ENCODE data around the gene P4HA2. TPM values are rescaled to one million over a fixed set of nuclear protein-coding genes. Genes with fewer than 3 reads are reported as not detected.

P4HA2 gene
- total and polyA plus RNA-seq, 4 donors = 20.3 to 62.3 (median 37.2) TPM

DNA sequence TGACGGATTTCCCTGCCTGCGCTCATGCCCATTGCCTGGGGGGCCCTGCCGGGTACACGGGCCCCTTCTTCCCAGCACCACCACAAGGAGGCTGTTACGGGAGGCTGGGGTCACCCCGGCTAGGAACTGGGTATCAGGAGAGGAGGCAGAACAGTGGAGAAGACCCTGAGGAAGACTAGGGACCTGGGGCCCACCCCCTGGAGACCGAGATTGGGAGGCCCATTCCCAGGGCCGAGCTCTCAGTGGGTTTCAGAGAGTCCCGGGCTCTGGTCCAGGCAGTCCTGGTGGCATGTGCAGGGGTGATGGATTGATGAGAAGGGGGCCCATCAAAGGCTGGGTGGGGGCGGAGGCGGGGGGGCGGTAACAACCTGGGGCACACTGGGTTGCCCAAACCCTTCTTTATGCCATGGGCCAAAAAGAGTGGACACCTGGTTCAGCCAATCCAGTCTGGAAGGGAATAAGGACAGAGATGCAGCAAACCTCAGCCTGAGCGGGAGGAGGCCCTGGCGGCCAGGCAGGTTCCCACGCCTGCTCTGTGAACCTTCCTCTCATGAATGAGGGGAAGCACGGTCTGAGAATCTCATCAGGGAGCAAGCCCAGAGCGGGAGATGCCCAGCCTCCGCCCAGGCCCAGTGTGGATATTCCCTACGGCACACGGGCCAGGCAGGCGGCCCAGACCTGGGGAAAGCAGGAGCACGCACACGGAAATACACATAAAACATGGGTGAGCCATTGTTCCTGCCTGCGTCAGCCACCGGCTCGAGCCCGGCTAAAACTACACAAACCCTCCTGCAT lies 785 bp upstream of the P4HA2 start:
- WGBS, 2 donors = 77 to 82% methylated on average over 26 to 27 of the region's 27 CpGs
- no peak for DNase-seq

DNA sequence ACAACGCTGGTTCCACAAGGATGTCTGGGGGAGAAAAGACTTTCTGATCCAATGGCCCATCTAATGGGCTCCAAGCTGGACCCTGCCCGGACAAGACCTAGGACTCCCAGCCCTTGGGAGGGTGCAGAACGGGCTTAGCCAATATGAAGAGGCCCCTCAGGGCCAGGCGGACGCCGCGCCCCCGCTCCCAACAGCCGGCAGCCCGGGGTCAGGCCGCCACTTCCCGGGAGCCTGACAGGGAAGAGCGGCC lies 493 bp downstream of the P4HA2 start:
- 0 to 2% methylated on average over 13 of the region's 13 CpGs for WGBS, 2 donors
- H3K4me3 ChIP-seq = peak overlapping the region; percentile 56
- no peaks in the 10 kb centered on the region for H3K9me3 ChIP-seq (ENCODE audit: control insufficient read depth in 4 of 4, insufficient read depth in 3 of 4, low read length in 3 of 4)
- peak overlapping the region; percentile 82 to 94 for H3K27ac ChIP-seq (ENCODE audit: low read depth in 1 of 2, low read length in 1 of 2)
- no peaks in the 10 kb centered on the region for H3K27me3 ChIP-seq (ENCODE audit: control insufficient read depth in 3 of 3, insufficient read depth in 3 of 3, low read length in 2 of 3)
- no peaks in the 10 kb centered on the region for H3K36me3 ChIP-seq (ENCODE audit: control insufficient read depth in 4 of 4, insufficient read depth in 4 of 4, low read length in 4 of 4)
- no peak for ATAC-seq (ENCODE audit: insufficient read depth, low FRiP score)
- H3K9ac ChIP-seq (ENCODE audit: insufficient read depth in 1 of 2, low read length in 2 of 2) = peak overlapping the region in 1 of 2 donors; percentile 58
- TF ChIP-seq, protein P1, sequence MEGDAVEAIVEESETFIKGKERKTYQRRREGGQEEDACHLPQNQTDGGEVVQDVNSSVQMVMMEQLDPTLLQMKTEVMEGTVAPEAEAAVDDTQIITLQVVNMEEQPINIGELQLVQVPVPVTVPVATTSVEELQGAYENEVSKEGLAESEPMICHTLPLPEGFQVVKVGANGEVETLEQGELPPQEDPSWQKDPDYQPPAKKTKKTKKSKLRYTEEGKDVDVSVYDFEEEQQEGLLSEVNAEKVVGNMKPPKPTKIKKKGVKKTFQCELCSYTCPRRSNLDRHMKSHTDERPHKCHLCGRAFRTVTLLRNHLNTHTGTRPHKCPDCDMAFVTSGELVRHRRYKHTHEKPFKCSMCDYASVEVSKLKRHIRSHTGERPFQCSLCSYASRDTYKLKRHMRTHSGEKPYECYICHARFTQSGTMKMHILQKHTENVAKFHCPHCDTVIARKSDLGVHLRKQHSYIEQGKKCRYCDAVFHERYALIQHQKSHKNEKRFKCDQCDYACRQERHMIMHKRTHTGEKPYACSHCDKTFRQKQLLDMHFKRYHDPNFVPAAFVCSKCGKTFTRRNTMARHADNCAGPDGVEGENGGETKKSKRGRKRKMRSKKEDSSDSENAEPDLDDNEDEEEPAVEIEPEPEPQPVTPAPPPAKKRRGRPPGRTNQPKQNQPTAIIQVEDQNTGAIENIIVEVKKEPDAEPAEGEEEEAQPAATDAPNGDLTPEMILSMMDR (IDR thresholded peaks at IDR 0.05; ENCODE audit: control extremely low read depth, extremely low read depth) = no peak
- peaks cover 16 to 46% (median 24%) of the 10 kb centered on the region in 5 donors for H3K4me1 ChIP-seq (ENCODE audit: control insufficient read depth in 5 of 5, insufficient read depth in 5 of 5, low read length in 5 of 5)
- peak in 1 of 3 donors; percentile 81 for DNase-seq

More for the DNA sequence above, 785 bp upstream of the P4HA2 start:
- no peak for ATAC-seq (ENCODE audit: insufficient read depth, low FRiP score)
- H3K27me3 ChIP-seq (ENCODE audit: control insufficient read depth in 3 of 3, insufficient read depth in 3 of 3, low read length in 2 of 3) = no peaks in the 10 kb centered on the region
- H3K36me3 ChIP-seq (ENCODE audit: control insufficient read depth in 4 of 4, insufficient read depth in 4 of 4, low read length in 4 of 4) = no peaks in the 10 kb centered on the region
- H3K4me1 ChIP-seq (ENCODE audit: control insufficient read depth in 5 of 5, insufficient read depth in 5 of 5, low read length in 5 of 5) = peaks cover 10 to 38% (median 24%) of the 10 kb centered on the region in 5 donors
- TF ChIP-seq, protein P1 (IDR thresholded peaks at IDR 0.05; ENCODE audit: control extremely low read depth, extremely low read depth) = no peak
- no peak overlapping the region for H3K4me3 ChIP-seq
- no peaks in the 10 kb centered on the region for H3K9me3 ChIP-seq (ENCODE audit: control insufficient read depth in 4 of 4, insufficient read depth in 3 of 4, low read length in 3 of 4)
- peak overlapping the region in 1 of 2 donors; percentile 94 for H3K27ac ChIP-seq (ENCODE audit: low read depth in 1 of 2, low read length in 1 of 2)
- H3K9ac ChIP-seq (ENCODE audit: insufficient read depth in 1 of 2, low read length in 2 of 2) = peak overlapping the region in 1 of 2 donors; percentile 19

DNA sequence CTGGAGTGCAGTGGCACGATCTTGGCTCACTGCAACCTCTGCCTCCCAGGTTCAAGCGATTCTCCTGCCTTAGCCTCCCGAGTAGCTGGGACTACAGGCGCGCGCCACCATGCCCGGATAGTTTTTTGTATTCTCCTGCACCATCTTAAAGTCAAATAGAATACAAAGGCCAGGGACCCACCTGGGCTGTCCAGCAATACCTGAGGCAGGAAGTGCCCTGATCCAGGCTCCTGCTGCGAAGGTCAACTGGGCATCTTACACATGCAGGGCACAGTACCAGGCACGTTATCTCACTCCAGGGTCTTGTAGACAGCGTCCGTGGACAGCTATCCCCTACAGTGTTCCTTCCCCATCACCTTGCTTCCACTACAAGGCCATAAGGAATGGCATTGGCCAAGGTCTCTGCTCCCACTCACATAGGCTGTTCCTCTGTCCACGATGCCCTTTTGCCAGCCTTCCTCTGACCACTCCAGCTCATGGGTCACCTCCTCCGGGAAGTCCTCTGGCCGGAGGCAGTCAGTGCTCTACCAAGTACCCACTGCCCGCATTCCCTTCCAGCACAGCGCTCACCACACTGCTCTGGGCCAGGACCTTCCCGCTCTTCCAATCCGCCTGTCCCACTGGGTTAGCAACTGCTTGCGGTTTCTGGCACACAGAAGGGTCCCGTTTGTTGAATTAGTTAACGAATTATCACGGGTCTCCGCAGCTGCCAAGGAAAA lies 978 bp downstream of the P4HA2 start:
- Histone ChIP-seq H3K9ac (ENCODE audit: insufficient read depth in 1 of 2, low read length in 2 of 2) (peak overlapping the region in 1 of 2 donors; percentile 58), H3K36me3 (ENCODE audit: control insufficient read depth in 4 of 4, insufficient read depth in 4 of 4, low read length in 4 of 4) (no peaks in the 10 kb centered on the region), H3K9me3 (ENCODE audit: control insufficient read depth in 4 of 4, insufficient read depth in 3 of 4, low read length in 3 of 4) (no peaks in the 10 kb centered on the region), H3K27me3 (ENCODE audit: control insufficient read depth in 3 of 3, insufficient read depth in 3 of 3, low read length in 2 of 3) (no peaks in the 10 kb centered on the region), H3K4me1 (ENCODE audit: control insufficient read depth in 5 of 5, insufficient read depth in 5 of 5, low read length in 5 of 5) (peaks cover 18 to 51% (median 27%) of the 10 kb centered on the region in 5 donors), H3K27ac (ENCODE audit: low read depth in 1 of 2, low read length in 1 of 2) (peak overlapping the region; percentile 82 to 94), H3K4me3 (peak overlapping the region; percentile 56)
- TF ChIP-seq, protein P1 (IDR thresholded peaks at IDR 0.05; ENCODE audit: control extremely low read depth, extremely low read depth) = no peak
- whole genome bisulfite sequencing, 2 donors = 68 to 71% methylated on average over 23 of the region's 23 CpGs
- ATAC-seq (ENCODE audit: insufficient read depth, low FRiP score) (no peak), DNase-seq (peak in 1 of 3 donors; percentile 25)
